HG03378 (cell line): ENCODE measurements around the gene FBXL20.

Source experiments
- ATAC-seq: cut with Tn5 transposase; IDR thresholded peaks from one replicate; pipeline ENCODE4 v1.9.1; 2021; ENCODE audit warnings: mild to moderate bottlenecking, moderate library complexity; ENCODE audit not compliant: unreplicated experiment

Gene FBXL20

GRCh38 chr17:39229274-39229913, 172.0 kb downstream of the FBXL20 start:
- ATAC-seq, result no peak

GRCh38 chr17:39227364-39227919, 174.0 kb downstream of the FBXL20 start:
- no peak for ATAC-seq

GRCh38 chr17:39225959-39226683, 175.3 kb downstream of the FBXL20 start:
- no peak for ATAC-seq

GRCh38 chr17:39225308-39225958, 176.0 kb downstream of the FBXL20 start, which contains the start of gene STAC2:
Gene STAC2 (minus strand): TSS chr17:39225945. CDS start chr17:39225502, 443 bp downstream.
- no peak for ATAC-seq

- ATAC-seq, result no peak
These were observed 176.6 kb downstream of the FBXL20 start for GRCh38 chr17:39224778-39225307.

GRCh38 chr17:39223907-39224777, 177.3 kb downstream of the FBXL20 start:
- no peak for ATAC-seq

GRCh38 chr17:39222866-39223834, 178.3 kb downstream of the FBXL20 start:
- ATAC-seq, result no peak

GRCh38 chr17:39222151-39222550, 179.3 kb downstream of the FBXL20 start:
- ATAC-seq, result no peak

- no peak for ATAC-seq
These were observed 179.9 kb downstream of the FBXL20 start for GRCh38 chr17:39221572-39221971.

- no peak for ATAC-seq
These were observed 181.7 kb downstream of the FBXL20 start for GRCh38 chr17:39219647-39220154.

- no peak for ATAC-seq
These were observed 182.5 kb downstream of the FBXL20 start for GRCh38 chr17:39218906-39219305.

GRCh38 chr17:39217734-39218369, 183.6 kb downstream of the FBXL20 start:
- ATAC-seq, result no peak

GRCh38 chr17:39213852-39214251, 187.6 kb downstream of the FBXL20 start:
- no peak for ATAC-seq

GRCh38 chr17:39212841-39213480, 188.5 kb downstream of the FBXL20 start:
- ATAC-seq, result no peak

GRCh38 chr17:39212195-39212810, 189.1 kb downstream of the FBXL20 start:
- no peak for ATAC-seq

GRCh38 chr17:39210093-39210434, 191.4 kb downstream of the FBXL20 start:
- ATAC-seq, result no peak

- no peak for ATAC-seq
These were observed 191.9 kb downstream of the FBXL20 start for GRCh38 chr17:39209317-39210092.
